PC-3 (cell line): ENCODE results near the gene CEP290. TPM values are rescaled to one million over a fixed set of nuclear protein-coding genes. Genes with fewer than 3 reads are reported as not detected.

ENCODE experiments used
- ATAC-seq: fragments of 200-7000 bp; cut with Tn5 transposase; 2 replicates; pipeline ENCODE4 v1.9.1; 2020; ENCODE audit warnings: mild to moderate bottlenecking, moderate library complexity
- BruUV-seq: library from RNA; stranded (reverse); fragments of 400-500 nt; replicated peaks from 2 replicates; lab custom pipeline; 2021; lab: Mats Ljungman, UMichigan
- CTCF ChIA-PET: fragments of 300-600 bp; sonication (Branson Sonifier 250); formaldehyde crosslinking; loops from one replicate; lab custom pipeline; 2022; ENCODE audit warnings: antibody characterized with exemption; lab: Charles Lee
- POLR2A ChIA-PET: fragments of 300-600 bp; sonication (Branson Sonifier 250); formaldehyde crosslinking; loops from one replicate; lab custom pipeline; 2022; ENCODE audit warnings: antibody characterized with exemption; ENCODE audit not compliant: unreplicated experiment; lab: Charles Lee
- DNase-seq: peaks from one replicate; pipeline ENCODE4 v3.0.0-alpha.2; 2015
- H2AFZ ChIP-seq: fragments of 300-600 bp; sonication (generic); 2 replicates; pipeline ENCODE4 v1.6.0; 2016; ENCODE audit warnings: antibody characterized with exemption, low read length
- H3F3A ChIP-seq: fragments of 300-600 bp; sonication (generic); one replicate; pipeline ENCODE4 v1.6.0; 2017; ENCODE audit warnings: antibody characterized with exemption, low read length, control low read depth, mild to moderate bottlenecking; ENCODE audit not compliant: unreplicated experiment
- H3K27ac ChIP-seq: fragments of 300-600 bp; sonication (generic); 2 replicates; pipeline ENCODE4 v1.5.1; 2016; ENCODE audit warnings: mild to moderate bottlenecking, low read length
- H3K27me3 ChIP-seq: fragments of 300-600 bp; sonication (generic); 2 replicates; pipeline ENCODE4 v1.6.1; 2016; ENCODE audit warnings: low read length, mixed read lengths
- H3K36me3 ChIP-seq: fragments of 300-600 bp; sonication (generic); 2 replicates; pipeline ENCODE4 v1.6.1; 2016; ENCODE audit warnings: low read depth, mixed run types, low read length, mixed read lengths
- H3K4me1 ChIP-seq: fragments of 300-600 bp; sonication (generic); 2 replicates; pipeline ENCODE4 v1.5.1; 2016; ENCODE audit warnings: low read length; ENCODE audit not compliant: insufficient read depth
- H3K4me2 ChIP-seq: fragments of 300-600 bp; sonication (generic); 2 replicates; pipeline ENCODE4 v1.6.0; 2016; ENCODE audit warnings: low read length
- H3K4me3 ChIP-seq: fragments of 300-600 bp; sonication (generic); 2 replicates; pipeline ENCODE4 v1.5.1; 2016; ENCODE audit warnings: mild to moderate bottlenecking, low read length, mixed read lengths
- H3K79me2 ChIP-seq: fragments of 300-600 bp; sonication (generic); 2 replicates; pipeline ENCODE4 v1.6.1; 2017; ENCODE audit warnings: low read length, mixed read lengths
- H3K9ac ChIP-seq: fragments of 300-600 bp; sonication (generic); 2 replicates; pipeline ENCODE4 v1.6.0; 2016; ENCODE audit warnings: mild to moderate bottlenecking, low read length
- H3K9me2 ChIP-seq: fragments of 300-600 bp; sonication (generic); replicated peaks from 2 replicates; pipeline ENCODE4 v1.6.1; 2016; ENCODE audit warnings: mixed run types, low read length, mixed read lengths
- H3K9me3 ChIP-seq: fragments of 300-600 bp; sonication (generic); 2 replicates; pipeline ENCODE4 v1.6.1; 2016; ENCODE audit warnings: low read length, mixed read lengths
- H4K20me1 ChIP-seq: fragments of 300-600 bp; sonication (generic); 2 replicates; pipeline ENCODE4 v1.6.1; 2016; ENCODE audit warnings: low read length, mixed read lengths
- EZH2 ChIP-seq: fragments of 300-600 bp; sonication (generic); IDR thresholded peaks from one replicate; pipeline ENCODE4 v1.6.1; 2017; ENCODE audit warnings: antibody characterized with exemption, mild to moderate bottlenecking, low read length; ENCODE audit not compliant: unreplicated experiment
- EZH2phosphoT487 ChIP-seq: fragments of 300-600 bp; sonication (generic); IDR thresholded peaks from 2 replicates; pipeline ENCODE4 v1.6.1; 2018; ENCODE audit warnings: mild to moderate bottlenecking, antibody characterized with exemption, low read length, borderline replicate concordance
- intact Hi-C: fragments of 100-400 bp; cut with micrococcal nuclease; formaldehyde crosslinking; loops from 2 replicates; pipeline ENCODE4 v1.9.0; 2023
- total RNA-seq: library from RNA; depleted of rRNA; stranded (reverse); fragments of >200 nt; gene quantifications from 2 replicates; pipeline ENCODE4 v1.2.3, GENCODE V29; 2014
- TF ChIP-seq, protein P1 (sequence below): fragments of 300-600 bp; sonication (generic); conservative IDR thresholded peaks from 2 replicates; pipeline ENCODE4 v1.5.1; 2017; ENCODE audit warnings: antibody characterized with exemption, low read depth, mild to moderate bottlenecking, low read length

Gene CEP290
- total RNA-seq, 1 experiment from 2014 or later: 9.7 TPM

DNA sequence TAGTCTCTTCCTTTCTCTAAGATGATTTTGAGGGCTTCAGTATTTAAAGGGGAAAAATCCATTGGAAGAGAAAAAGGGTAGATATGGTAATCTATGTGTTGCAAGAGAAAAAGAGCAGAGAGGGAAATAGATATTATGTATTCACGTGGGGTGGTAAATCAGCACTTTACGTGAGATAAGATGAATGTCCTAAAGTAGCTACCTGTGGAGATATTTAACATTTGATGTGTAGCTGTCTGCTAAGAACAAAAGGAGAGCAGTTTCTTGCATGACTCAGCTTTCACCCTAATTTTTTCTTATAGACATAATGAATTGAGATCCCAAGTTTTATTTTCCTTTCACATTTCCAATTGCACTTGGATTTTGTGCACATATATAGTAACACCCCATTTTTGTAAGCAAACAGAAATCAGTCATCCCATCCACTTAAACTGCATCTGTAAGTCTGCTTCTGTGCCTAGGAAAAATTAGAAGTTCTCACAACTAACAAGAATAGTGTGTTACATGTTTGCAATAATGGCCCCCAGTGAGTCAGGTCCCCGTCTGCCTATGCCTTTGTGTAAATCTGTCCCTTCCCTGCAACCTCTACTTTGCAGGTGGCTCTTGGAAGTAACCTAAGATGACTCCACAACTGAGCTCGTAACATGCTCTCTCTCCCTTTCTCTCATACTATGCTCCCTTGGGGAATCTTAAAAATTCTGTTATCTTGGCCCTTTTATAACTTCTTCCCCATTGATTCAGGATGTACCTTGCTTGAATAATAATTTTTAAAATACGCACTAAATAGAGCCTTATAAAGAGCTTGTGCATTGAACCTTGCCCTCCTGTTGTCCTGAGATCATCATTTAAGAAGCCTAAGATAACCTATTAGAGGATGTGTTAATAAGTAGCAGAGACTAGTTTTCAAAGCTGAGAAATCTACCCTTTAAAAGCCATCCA lies 3.9 kb upstream of the CEP290 start:
- H3K79me2 ChIP-seq: peaks cover 49% of the 10 kb centered on the region
- H3K4me1 ChIP-seq: peaks cover 14% of the 10 kb centered on the region
- TF ChIP-seq EZH2 (no peak), EZH2phosphoT487 (no peak)
- TF ChIP-seq, protein P1, sequence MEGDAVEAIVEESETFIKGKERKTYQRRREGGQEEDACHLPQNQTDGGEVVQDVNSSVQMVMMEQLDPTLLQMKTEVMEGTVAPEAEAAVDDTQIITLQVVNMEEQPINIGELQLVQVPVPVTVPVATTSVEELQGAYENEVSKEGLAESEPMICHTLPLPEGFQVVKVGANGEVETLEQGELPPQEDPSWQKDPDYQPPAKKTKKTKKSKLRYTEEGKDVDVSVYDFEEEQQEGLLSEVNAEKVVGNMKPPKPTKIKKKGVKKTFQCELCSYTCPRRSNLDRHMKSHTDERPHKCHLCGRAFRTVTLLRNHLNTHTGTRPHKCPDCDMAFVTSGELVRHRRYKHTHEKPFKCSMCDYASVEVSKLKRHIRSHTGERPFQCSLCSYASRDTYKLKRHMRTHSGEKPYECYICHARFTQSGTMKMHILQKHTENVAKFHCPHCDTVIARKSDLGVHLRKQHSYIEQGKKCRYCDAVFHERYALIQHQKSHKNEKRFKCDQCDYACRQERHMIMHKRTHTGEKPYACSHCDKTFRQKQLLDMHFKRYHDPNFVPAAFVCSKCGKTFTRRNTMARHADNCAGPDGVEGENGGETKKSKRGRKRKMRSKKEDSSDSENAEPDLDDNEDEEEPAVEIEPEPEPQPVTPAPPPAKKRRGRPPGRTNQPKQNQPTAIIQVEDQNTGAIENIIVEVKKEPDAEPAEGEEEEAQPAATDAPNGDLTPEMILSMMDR: no peak
- no TSS peak for BruUV-seq
- ChIA-PET POLR2A (no interaction called here), CTCF (no interaction called here)
- intact Hi-C loops: no loop called here
- H3K27me3 ChIP-seq: no peaks in the 10 kb centered on the region
- DNase-seq (no peak), ATAC-seq (no peak)
- no peak overlapping the region for H2AFZ ChIP-seq
- no peak overlapping the region for H3K4me2 ChIP-seq
- H3F3A ChIP-seq: no peaks in the 10 kb centered on the region
- H3K36me3 ChIP-seq: no peaks in the 10 kb centered on the region
- no peak overlapping the region for H3K9ac ChIP-seq
- no peak overlapping the region for H3K4me3 ChIP-seq
- no peaks in the 10 kb centered on the region for H4K20me1 ChIP-seq
- no peak overlapping the region for H3K27ac ChIP-seq
- no peaks in the 10 kb centered on the region for H3K9me2 ChIP-seq
- H3K9me3 ChIP-seq: no peaks in the 10 kb centered on the region

DNA sequence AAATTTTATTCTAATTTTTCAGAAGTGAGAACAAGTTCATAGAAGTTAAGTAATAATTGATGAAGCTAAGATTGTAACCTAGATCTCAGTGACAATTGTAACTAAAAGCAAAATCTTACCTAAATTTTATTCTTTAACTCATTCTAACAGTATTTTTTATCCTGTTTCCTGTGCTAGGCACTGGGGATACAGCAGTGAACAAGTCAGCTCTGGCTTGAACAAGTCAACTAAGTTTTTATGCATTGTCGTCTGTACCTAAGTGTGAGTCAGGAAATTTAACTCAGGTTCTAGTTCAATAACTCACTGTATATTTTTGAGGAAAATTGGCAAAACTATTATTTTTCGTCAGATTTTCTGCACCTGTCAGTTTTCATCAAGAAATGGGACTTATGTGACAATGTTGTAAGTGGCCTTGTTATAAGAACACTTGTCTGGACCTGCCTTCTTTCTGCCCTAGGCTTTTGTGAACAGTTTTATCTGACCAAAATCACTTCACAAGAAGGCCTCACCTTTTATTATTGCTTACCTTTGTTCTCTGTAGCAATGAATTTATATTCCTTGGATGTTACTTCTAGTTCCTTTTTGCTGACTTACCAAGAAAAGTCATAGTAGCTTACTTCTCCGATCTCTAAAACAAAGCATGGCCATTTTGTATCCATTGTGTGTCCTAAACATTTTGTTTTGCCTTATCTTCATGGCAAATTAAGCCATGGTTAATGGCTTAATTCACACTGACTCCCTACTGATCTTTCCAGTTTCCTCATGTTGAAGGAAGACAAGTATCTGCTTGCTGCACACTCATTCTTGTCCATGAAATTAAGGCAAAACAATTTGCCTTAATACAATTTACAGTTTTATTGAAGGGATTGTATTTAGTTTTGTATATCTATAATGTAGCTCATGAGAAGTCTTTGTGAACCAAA lies 2.9 kb upstream of the CEP290 start:
- intact Hi-C loops: no loop called here
- no peaks in the 10 kb centered on the region for H3F3A ChIP-seq
- ChIA-PET CTCF (no interaction called here), POLR2A (no interaction called here)
- H3K36me3 ChIP-seq: no peaks in the 10 kb centered on the region
- H2AFZ ChIP-seq: no peak overlapping the region
- peak overlapping the region; percentile 88 for H3K4me2 ChIP-seq
- no peak overlapping the region for H3K9ac ChIP-seq
- no peak overlapping the region for H3K27ac ChIP-seq
- no peak overlapping the region for H3K4me3 ChIP-seq
- H3K9me3 ChIP-seq: no peaks in the 10 kb centered on the region
- H3K9me2 ChIP-seq: no peaks in the 10 kb centered on the region
- no TSS peak for BruUV-seq
- H3K79me2 ChIP-seq: peaks cover 49% of the 10 kb centered on the region
- DNase-seq: no peak
- TF ChIP-seq EZH2phosphoT487 (no peak), EZH2 (no peak)
- TF ChIP-seq, protein P1: no peak
- H3K27me3 ChIP-seq: no peaks in the 10 kb centered on the region
- peaks cover 14% of the 10 kb centered on the region for H3K4me1 ChIP-seq
- no peak for ATAC-seq
- H4K20me1 ChIP-seq: no peaks in the 10 kb centered on the region
